WTC11 (cell line): ENCODE data around the gene OCLN. TPM values are rescaled to one million over a fixed set of nuclear protein-coding genes. Genes with fewer than 3 reads are reported as not detected.
"Not testable (repeated sequence)": the region's sequence is repeated elsewhere in the genome, so short reads cannot be mapped to it uniquely, and the experiment has no call there.

Experiments used
- ATAC-seq: fragments of 200-7000 bp; cut with Tn5 transposase; 2 replicates; pipeline ENCODE4 v1.10.0; 2021; ENCODE audit warnings: mild to moderate bottlenecking, moderate library complexity
- CTCF ChIA-PET: fragments of 300-600 bp; sonication (Branson Sonifier 250); formaldehyde crosslinking; loops from one replicate; lab custom pipeline; 2021; ENCODE audit warnings: antibody characterized with exemption; lab: Charles Lee
- POLR2A ChIA-PET: fragments of 350-600 bp; sonication (Branson Sonifier 250); formaldehyde crosslinking; loops from one replicate; lab custom pipeline; 2021; ENCODE audit warnings: antibody characterized with exemption; lab: Charles Lee
- DNase-seq: peaks from one replicate; pipeline ENCODE4 v3.0.0; 2021; ENCODE audit warnings: low spot score
- H3K27ac Mint-ChIP-seq: 2 replicates; pipeline ENCODE4 v1.8.0; 2021; ENCODE audit warnings: mixed read lengths
- H3K27me3 Mint-ChIP-seq: 2 replicates; pipeline ENCODE4 v1.8.0; 2021; ENCODE audit warnings: low read depth, mild to moderate bottlenecking, moderate library complexity, mixed read lengths
- H3K36me3 Mint-ChIP-seq: 2 replicates; pipeline ENCODE4 v1.8.0; 2021; ENCODE audit warnings: mixed read lengths
- H3K4me1 Mint-ChIP-seq: 2 replicates; pipeline ENCODE4 v1.8.0; 2022; ENCODE audit warnings: mixed read lengths
- H3K4me3 Mint-ChIP-seq: 2 replicates; pipeline ENCODE4 v1.8.0; 2021; ENCODE audit warnings: mild to moderate bottlenecking, moderate library complexity, mixed read lengths
- H3K9me3 Mint-ChIP-seq: 2 replicates; pipeline ENCODE4 v1.8.0; 2021; ENCODE audit warnings: mixed read lengths
- ARID4B ChIP-seq: sonication (generic); formaldehyde crosslinking; IDR thresholded peaks from 2 replicates; pipeline ENCODE4 v1.8.0; 2023; ENCODE audit warnings: missing genetic modification reagents, mild to moderate bottlenecking, borderline replicate concordance
- ATF3 ChIP-seq: sonication (generic); formaldehyde crosslinking; conservative IDR thresholded peaks from 2 replicates; pipeline ENCODE4 v1.8.1; 2022; ENCODE audit warnings: mild to moderate bottlenecking, missing genetic modification reagents
- FOXP4 ChIP-seq: sonication (generic); formaldehyde crosslinking; IDR thresholded peaks from 2 replicates; pipeline ENCODE4 v1.8.0; 2022; ENCODE audit warnings: mild to moderate bottlenecking, missing genetic modification reagents
- GABPB1 ChIP-seq: sonication (generic); formaldehyde crosslinking; IDR thresholded peaks from 2 replicates; pipeline ENCODE4 v1.8.1; 2023; ENCODE audit warnings: mild to moderate bottlenecking, missing genetic modification reagents
- HMGA2 ChIP-seq: fragments of 250-450 bp; sonication (Bioruptor Pico); IDR thresholded peaks from 2 replicates; pipeline ENCODE4 v1.4.0; 2021; ENCODE audit warnings: mild to moderate bottlenecking, moderate library complexity
- IRF1 ChIP-seq: sonication (generic); formaldehyde crosslinking; IDR thresholded peaks from 2 replicates; pipeline ENCODE4 v1.8.0; 2023; ENCODE audit warnings: missing genetic modification reagents
- JUN ChIP-seq: sonication (generic); formaldehyde crosslinking; IDR thresholded peaks from 2 replicates; pipeline ENCODE4 v1.8.0; 2023; ENCODE audit warnings: mild to moderate bottlenecking, missing genetic modification reagents
- NFE2L1 ChIP-seq: sonication (generic); formaldehyde crosslinking; IDR thresholded peaks from 2 replicates; pipeline ENCODE4 v1.8.1; 2023; ENCODE audit warnings: missing genetic modification reagents
- NFYB ChIP-seq: sonication (generic); formaldehyde crosslinking; conservative IDR thresholded peaks from 2 replicates; pipeline ENCODE4 v1.8.0; 2022; ENCODE audit warnings: low read depth, missing genetic modification reagents
- ZBTB21 ChIP-seq: sonication (generic); formaldehyde crosslinking; IDR thresholded peaks from 2 replicates; pipeline ENCODE4 v1.8.1; 2023; ENCODE audit warnings: mild to moderate bottlenecking, missing genetic modification reagents, borderline replicate concordance
- ZBTB43 ChIP-seq: sonication (generic); formaldehyde crosslinking; IDR thresholded peaks from 2 replicates; pipeline ENCODE4 v1.8.1; 2023; ENCODE audit warnings: mild to moderate bottlenecking, missing genetic modification reagents
- total RNA-seq: library from RNA; stranded (reverse); gene quantifications from 3 replicates; pipeline ENCODE4 v1.2.3, GENCODE V29; 2021

The OCLN gene
- total RNA-seq, 1 experiment from 2014 or later = 58.3 TPM

GRCh38 chr5:69462170-69462569 is 30.4 kb upstream of the OCLN start:
- no peak for ATAC-seq
- peak overlapping the region; percentile 47; the same call in 1 of the 2 replicates for H3K27ac Mint-ChIP-seq

GRCh38 chr5:69466375-69466774 is 26.2 kb upstream of the OCLN start:
- H3K4me1 Mint-ChIP-seq, H3K27me3 Mint-ChIP-seq, H3K4me3 Mint-ChIP-seq, ATAC-seq, H3K36me3 Mint-ChIP-seq, H3K27ac Mint-ChIP-seq, POLR2A ChIA-PET, CTCF ChIA-PET, DNase-seq: not testable (repeated sequence)
- peak; percentile 59 for TF ChIP-seq NFYB (CRISPR knock-in tag)
- H3K9me3 Mint-ChIP-seq = peaks cover 18% of the 10 kb centered on the region

More at GRCh38 chr5:69462170-69462569, 30.4 kb upstream of the OCLN start:
- H3K27me3 Mint-ChIP-seq = no peaks in the 10 kb centered on the region
- peaks cover 28% of the 10 kb centered on the region for H3K9me3 Mint-ChIP-seq
- no peak for DNase-seq
- H3K4me3 Mint-ChIP-seq = no peak overlapping the region
- POLR2A ChIA-PET = no interaction called here
- no peaks in the 10 kb centered on the region for H3K36me3 Mint-ChIP-seq
- no peaks in the 10 kb centered on the region for H3K4me1 Mint-ChIP-seq
- no peak for TF ChIP-seq JUN (CRISPR knock-in tag)
- TF ChIP-seq HMGA2 (CRISPR knock-in tag) = peak; percentile 92
- CTCF ChIA-PET = no interaction called here

GRCh38 chr5:69467442-69468225 is 25.0 kb upstream of the OCLN start:
- no peak overlapping the region for H3K4me3 Mint-ChIP-seq
- TF ChIP-seq GABPB1 (CRISPR knock-in tag) (no peak), FOXP4 (no peak), IRF1 (CRISPR knock-in tag) (no peak), ATF3 (CRISPR knock-in tag) (no peak), ARID4B (no peak), NFE2L1 (CRISPR knock-in tag) (no peak), ZBTB21 (CRISPR knock-in tag) (no peak), ZBTB43 (no peak)
- H3K4me1 Mint-ChIP-seq = no peaks in the 10 kb centered on the region
- peaks cover 18% of the 10 kb centered on the region for H3K9me3 Mint-ChIP-seq
- H3K36me3 Mint-ChIP-seq = no peaks in the 10 kb centered on the region
- H3K27me3 Mint-ChIP-seq = no peaks in the 10 kb centered on the region
- ChIA-PET CTCF (no interaction called here), POLR2A (no interaction called here)
- no peak for DNase-seq
- H3K27ac Mint-ChIP-seq = no peak overlapping the region
- no peak for ATAC-seq
